ENCODE measurements around the gene VMO1. TPM values are rescaled to one million over a fixed set of nuclear protein-coding genes. Genes with fewer than 3 reads are reported as not detected.

Gene VMO1
- polyA plus RNA-seq, 1 of the 3 experiments (the other 2 are of a cell fraction): 1.3 TPM

DNA sequence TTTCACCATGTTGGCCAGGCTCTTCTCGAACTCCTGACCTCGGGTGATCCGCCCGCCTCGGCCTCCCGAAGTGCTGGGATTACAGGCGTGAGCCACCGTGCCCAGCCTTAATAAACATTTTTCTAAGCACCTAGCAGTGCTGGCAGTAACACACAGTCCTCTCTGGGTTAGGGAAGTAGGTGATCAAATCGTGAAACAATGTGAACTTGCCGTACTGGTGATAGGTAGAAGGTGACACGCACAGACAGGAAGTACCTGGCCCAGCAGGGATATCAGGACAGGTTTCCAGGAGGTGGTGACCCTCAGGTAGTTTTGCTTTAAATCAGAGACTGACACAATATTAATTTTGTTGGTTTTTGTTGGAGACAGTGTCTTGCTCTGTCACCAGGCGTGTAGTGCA lies 25.3 kb upstream of the VMO1 start:
- no peak for DNase-seq
- WGBS (ENCODE audit: low lambda C conversion rate): 97% methylated on average over 12 of the region's 12 CpGs
- peaks cover 10 to 16% of the 10 kb centered on the region in 2 experiments for H3K36me3 ChIP-seq (replicated peaks in 1 of 2; ENCODE audit: control insufficient read depth in 1 of 2, insufficient read depth in 2 of 2, low read length in 1 of 2)
- H3K9ac ChIP-seq: no peak overlapping the region
- H3K4me3 ChIP-seq (ENCODE audit: low read depth in 2 of 2, low read length in 1 of 2): no peak overlapping the region
- no peaks in the 10 kb centered on the region for H3K27me3 ChIP-seq (ENCODE audit: insufficient read depth)
- H3K79me2 ChIP-seq (ENCODE audit: insufficient read depth): peaks cover 6% of the 10 kb centered on the region; the same call in 1 of the 2 replicates
- H3K9me3 ChIP-seq: no peaks in the 10 kb centered on the region
- no peaks in the 10 kb centered on the region for H3F3A ChIP-seq (replicated peaks; ENCODE audit: insufficient read depth)
- POLR2A ChIA-PET: no interaction called here
- no peak overlapping the region for H3K4me2 ChIP-seq
- no peak overlapping the region for H3K27ac ChIP-seq (ENCODE audit: low read depth in 2 of 2, low read length in 1 of 2)
- no peaks in the 10 kb centered on the region for H4K20me1 ChIP-seq (ENCODE audit: insufficient read depth)
- no peaks in the 10 kb centered on the region for H3K9me2 ChIP-seq
- CTCF ChIA-PET: interaction anchor here (1.3 kb wide), 1 partner anchor 78 kb away, joined by 6 read pairs; no protein-coding TSS in a partner anchor
- H2AFZ ChIP-seq (ENCODE audit: low read depth): no peak overlapping the region
- TF ChIP-seq, protein P1, sequence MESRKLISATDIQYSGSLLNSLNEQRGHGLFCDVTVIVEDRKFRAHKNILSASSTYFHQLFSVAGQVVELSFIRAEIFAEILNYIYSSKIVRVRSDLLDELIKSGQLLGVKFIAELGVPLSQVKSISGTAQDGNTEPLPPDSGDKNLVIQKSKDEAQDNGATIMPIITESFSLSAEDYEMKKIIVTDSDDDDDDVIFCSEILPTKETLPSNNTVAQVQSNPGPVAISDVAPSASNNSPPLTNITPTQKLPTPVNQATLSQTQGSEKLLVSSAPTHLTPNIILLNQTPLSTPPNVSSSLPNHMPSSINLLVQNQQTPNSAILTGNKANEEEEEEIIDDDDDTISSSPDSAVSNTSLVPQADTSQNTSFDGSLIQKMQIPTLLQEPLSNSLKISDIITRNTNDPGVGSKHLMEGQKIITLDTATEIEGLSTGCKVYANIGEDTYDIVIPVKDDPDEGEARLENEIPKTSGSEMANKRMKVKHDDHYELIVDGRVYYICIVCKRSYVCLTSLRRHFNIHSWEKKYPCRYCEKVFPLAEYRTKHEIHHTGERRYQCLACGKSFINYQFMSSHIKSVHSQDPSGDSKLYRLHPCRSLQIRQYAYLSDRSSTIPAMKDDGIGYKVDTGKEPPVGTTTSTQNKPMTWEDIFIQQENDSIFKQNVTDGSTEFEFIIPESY (IDR thresholded peaks at IDR 0.05; ENCODE audit: borderline replicate concordance, low read depth): no peak
- H3K4me1 ChIP-seq (ENCODE audit: control insufficient read depth in 1 of 2, insufficient read depth in 2 of 2, low read depth in 1 of 2, low read length in 1 of 2): peaks cover 0 to 8% of the 10 kb centered on the region in 2 experiments; a peak in 1 of 4 replicates

DNA sequence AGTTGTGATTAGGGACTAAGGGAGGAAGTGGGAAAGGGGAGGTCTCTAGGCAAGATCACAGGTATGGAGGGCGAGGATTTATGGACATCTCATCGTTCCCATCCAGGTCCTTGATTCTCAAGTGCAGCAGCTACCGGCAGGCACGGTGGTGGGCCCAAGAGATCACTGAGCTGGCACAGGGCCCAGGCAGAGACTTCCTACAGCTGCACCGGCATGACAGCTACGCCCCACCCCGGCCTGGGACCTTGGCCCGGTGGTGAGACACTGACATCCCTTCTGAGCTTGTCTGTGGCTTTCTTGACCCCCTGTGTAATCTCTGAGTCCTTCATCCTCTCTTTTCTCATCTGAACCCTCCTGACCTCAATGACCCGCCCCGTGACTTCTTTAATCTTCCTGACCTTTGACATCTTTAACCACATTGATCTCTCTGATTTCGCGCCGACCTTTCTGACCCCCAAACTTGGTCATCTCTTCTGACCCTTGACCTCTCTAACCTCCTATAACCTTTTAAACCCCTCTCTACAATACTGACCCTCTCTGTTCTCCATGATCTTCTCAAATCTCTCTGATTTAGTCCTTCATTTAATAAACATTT lies 24.6 kb upstream of the VMO1 start:
- POLR2A ChIA-PET: no interaction called here
- peaks cover 0 to 8% of the 10 kb centered on the region in 2 experiments; a peak in 1 of 4 replicates for H3K4me1 ChIP-seq (ENCODE audit: control insufficient read depth in 1 of 2, insufficient read depth in 2 of 2, low read depth in 1 of 2, low read length in 1 of 2)
- no peaks in the 10 kb centered on the region for H3F3A ChIP-seq (replicated peaks; ENCODE audit: insufficient read depth)
- peaks cover 9 to 16% of the 10 kb centered on the region in 2 experiments for H3K36me3 ChIP-seq (replicated peaks in 1 of 2; ENCODE audit: control insufficient read depth in 1 of 2, insufficient read depth in 2 of 2, low read length in 1 of 2)
- CTCF ChIA-PET: interaction anchor here (0.9 to 1.3 kb wide), 3 partner anchors 21 to 79 kb away, joined by 3 to 7 read pairs (median 6); partner anchors contain the start of gene GLTPD2
- no peaks in the 10 kb centered on the region for H4K20me1 ChIP-seq (ENCODE audit: insufficient read depth)
- H2AFZ ChIP-seq (ENCODE audit: low read depth): no peak overlapping the region
- H3K9me3 ChIP-seq: no peaks in the 10 kb centered on the region
- H3K79me2 ChIP-seq (ENCODE audit: insufficient read depth): peaks cover 12% of the 10 kb centered on the region; the same call in 1 of the 2 replicates
- H3K27me3 ChIP-seq (ENCODE audit: insufficient read depth): no peaks in the 10 kb centered on the region
- no peak overlapping the region for H3K27ac ChIP-seq (ENCODE audit: low read depth in 2 of 2, low read length in 1 of 2)
- no peaks in the 10 kb centered on the region for H3K9me2 ChIP-seq
- no peak for DNase-seq
- H3K4me2 ChIP-seq: no peak overlapping the region
- H3K9ac ChIP-seq: no peak overlapping the region
- H3K4me3 ChIP-seq (ENCODE audit: low read depth in 2 of 2, low read length in 1 of 2): no peak overlapping the region
- TF ChIP-seq EP300 (IDR thresholded peaks at IDR 0.05; ENCODE audit: borderline replicate concordance in 1 of 2, low read depth in 1 of 2, low read length in 1 of 2) (no peak), POLR2AphosphoS5 (IDR thresholded peaks at IDR 0.05; ENCODE audit: low read depth, low read length) (no peak), SIN3A (IDR thresholded peaks at IDR 0.05; ENCODE audit: borderline replicate concordance, low read depth, low read length) (no peak), CHD2 (IDR thresholded peaks at IDR 0.05; ENCODE audit: low read length, partially characterized antibody) (no peak), TEAD4 (IDR thresholded peaks at IDR 0.05; ENCODE audit: borderline replicate concordance, insufficient read depth) (no peak), TAF1 (IDR thresholded peaks at IDR 0.05; ENCODE audit: borderline replicate concordance, low read depth, low read length) (no peak), JUND (IDR thresholded peaks at IDR 0.05) (no peak), MXI1 (IDR thresholded peaks at IDR 0.05; ENCODE audit: low read depth, low read length) (no peak), ELF1 (IDR thresholded peaks at IDR 0.05) (no peak), NRF1 (IDR thresholded peaks at IDR 0.05; ENCODE audit: low read depth, low read length) (no peak), TCF12 (IDR thresholded peaks at IDR 0.05) (no peak)
- TF ChIP-seq, protein P2, sequence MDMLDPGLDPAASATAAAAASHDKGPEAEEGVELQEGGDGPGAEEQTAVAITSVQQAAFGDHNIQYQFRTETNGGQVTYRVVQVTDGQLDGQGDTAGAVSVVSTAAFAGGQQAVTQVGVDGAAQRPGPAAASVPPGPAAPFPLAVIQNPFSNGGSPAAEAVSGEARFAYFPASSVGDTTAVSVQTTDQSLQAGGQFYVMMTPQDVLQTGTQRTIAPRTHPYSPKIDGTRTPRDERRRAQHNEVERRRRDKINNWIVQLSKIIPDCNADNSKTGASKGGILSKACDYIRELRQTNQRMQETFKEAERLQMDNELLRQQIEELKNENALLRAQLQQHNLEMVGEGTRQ (IDR thresholded peaks at IDR 0.05; ENCODE audit: borderline replicate concordance, low read depth, low read length): no peak
- WGBS (ENCODE audit: low lambda C conversion rate): 91% methylated on average over 10 of the region's 13 CpGs

Data from SK-N-SH (cell line).